ENCODE data around the gene FAM222B.

FAM222B gene

GRCh38 chr17:28763137-28763799 lies 79.3 kb downstream of the FAM222B start:
- DNase-seq: no peak

- DNase-seq: peak; percentile 23
Measured at GRCh38 chr17:28760601-28761562, 81.7 kb downstream of the FAM222B start.

GRCh38 chr17:28759256-28759865 lies 83.2 kb downstream of the FAM222B start:
- no peak for DNase-seq

GRCh38 chr17:28758411-28759121 lies 84.0 kb downstream of the FAM222B start:
- DNase-seq: no peak

GRCh38 chr17:28756049-28756804 lies 86.4 kb downstream of the FAM222B start:
- DNase-seq: no peak

GRCh38 chr17:28755486-28755885 lies 87.1 kb downstream of the FAM222B start:
- DNase-seq: no peak

- DNase-seq: no peak
Measured at GRCh38 chr17:28751600-28752366, 90.8 kb downstream of the FAM222B start.

- DNase-seq: peak; percentile 49
Measured at GRCh38 chr17:28750178-28751047, 92.2 kb downstream of the FAM222B start.

- no peak for DNase-seq
Measured at GRCh38 chr17:28749516-28750177, 92.9 kb downstream of the FAM222B start.

- no peak for DNase-seq
Measured at GRCh38 chr17:28748852-28749515, 93.6 kb downstream of the FAM222B start.

GRCh38 chr17:28747801-28748750 lies 94.5 kb downstream of the FAM222B start:
- no peak for DNase-seq

GRCh38 chr17:28747051-28747691 lies 95.4 kb downstream of the FAM222B start:
- DNase-seq: no peak

- no peak for DNase-seq
Measured at GRCh38 chr17:28746611-28747050, 96.0 kb downstream of the FAM222B start.

- DNase-seq: no peak
Measured at GRCh38 chr17:28745786-28746411, 96.7 kb downstream of the FAM222B start.

- DNase-seq: no peak
Measured at GRCh38 chr17:28744972-28745785, 97.4 kb downstream of the FAM222B start.

All from NCI-H1417 treated with DMSO at 0.1 percent for 48 hours (cell line).